Stimulated activated CD4-positive, alpha-beta T cell treated with anti-CD3 and anti-CD28 coated beads, Interleukin-2, amount 100 ng/mL, for 4 hours (primary cell): ENCODE results near the gene C12orf75.

Experiments
- DNase-seq: peaks from one replicate; pipeline ENCODE4 v3.0.0-alpha.2; 2020; ENCODE audit warnings: low read depth

Gene C12orf75

GRCh38 chr12:105418821-105419291 is 88.4 kb downstream of the C12orf75 start:
- no peak for DNase-seq

GRCh38 chr12:105419606-105420005 is 89.1 kb downstream of the C12orf75 start:
- no peak for DNase-seq

- no peak for DNase-seq
Observed at GRCh38 chr12:105420046-105420445, 89.6 kb downstream of the C12orf75 start.

GRCh38 chr12:105420659-105421240 is 90.3 kb downstream of the C12orf75 start:
- DNase-seq, result peak; percentile 37
